ENCODE data around the gene NXF3.
"Not testable (repeated sequence)": the region's sequence is repeated elsewhere in the genome, so short reads cannot be mapped to it uniquely, and the experiment has no call there.

The NXF3 gene, protein sequence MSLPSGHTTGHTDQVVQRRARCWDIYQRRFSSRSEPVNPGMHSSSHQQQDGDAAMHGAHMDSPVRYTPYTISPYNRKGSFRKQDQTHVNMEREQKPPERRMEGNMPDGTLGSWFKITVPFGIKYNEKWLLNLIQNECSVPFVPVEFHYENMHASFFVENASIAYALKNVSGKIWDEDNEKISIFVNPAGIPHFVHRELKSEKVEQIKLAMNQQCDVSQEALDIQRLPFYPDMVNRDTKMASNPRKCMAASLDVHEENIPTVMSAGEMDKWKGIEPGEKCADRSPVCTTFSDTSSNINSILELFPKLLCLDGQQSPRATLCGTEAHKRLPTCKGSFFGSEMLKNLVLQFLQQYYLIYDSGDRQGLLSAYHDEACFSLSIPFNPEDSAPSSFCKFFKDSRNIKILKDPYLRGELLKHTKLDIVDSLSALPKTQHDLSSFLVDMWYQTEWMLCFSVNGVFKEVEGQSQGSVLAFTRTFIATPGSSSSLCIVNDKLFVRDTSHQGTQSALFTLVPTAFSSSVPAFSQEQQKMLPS

DNA sequence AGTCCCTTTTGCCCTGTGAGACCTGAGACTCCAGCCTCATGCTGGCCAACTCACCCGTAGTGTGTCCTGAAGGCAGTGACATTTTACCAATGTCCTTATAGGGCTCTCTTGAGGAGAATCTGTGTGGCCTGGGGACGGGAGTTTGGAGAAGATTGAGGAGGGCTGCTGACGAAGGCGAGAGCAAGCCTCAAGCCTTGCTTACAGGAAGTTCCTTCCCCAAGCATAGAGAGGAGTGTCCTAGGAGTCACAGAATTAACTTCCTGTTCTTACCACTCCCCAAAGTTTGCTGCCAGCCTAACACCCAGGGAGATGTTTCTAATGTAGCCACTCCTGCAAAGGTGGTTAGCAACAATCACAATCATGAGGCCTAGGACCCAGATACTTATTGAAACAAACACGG lies at the start of gene NXF3:
TSS of gene NXF3 (minus strand) at position 202 of the 400 bp plus-strand sequence. CDS start at position 82, 120 bp downstream.
- DNase-seq, result no peak

DNA sequence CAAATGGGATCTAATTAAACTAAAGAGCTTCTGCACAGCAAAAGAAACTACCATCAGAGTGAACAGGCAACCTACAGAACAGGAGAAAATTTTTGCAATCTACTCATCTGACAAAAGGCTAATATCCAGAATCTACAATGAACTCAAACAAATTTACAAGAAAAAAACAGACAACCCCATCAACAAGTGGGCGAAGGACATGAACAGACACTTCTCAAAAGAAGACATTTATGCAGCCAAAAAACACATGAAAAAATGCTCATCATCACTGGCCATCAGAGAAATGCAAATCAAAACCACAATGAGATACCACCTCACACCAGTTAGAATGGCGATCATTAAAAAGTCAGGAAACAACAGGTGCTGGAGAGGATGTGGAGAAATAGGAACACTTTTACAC lies 43.6 kb upstream of the NXF3 start:
- not testable (repeated sequence) for DNase-seq

DNA sequence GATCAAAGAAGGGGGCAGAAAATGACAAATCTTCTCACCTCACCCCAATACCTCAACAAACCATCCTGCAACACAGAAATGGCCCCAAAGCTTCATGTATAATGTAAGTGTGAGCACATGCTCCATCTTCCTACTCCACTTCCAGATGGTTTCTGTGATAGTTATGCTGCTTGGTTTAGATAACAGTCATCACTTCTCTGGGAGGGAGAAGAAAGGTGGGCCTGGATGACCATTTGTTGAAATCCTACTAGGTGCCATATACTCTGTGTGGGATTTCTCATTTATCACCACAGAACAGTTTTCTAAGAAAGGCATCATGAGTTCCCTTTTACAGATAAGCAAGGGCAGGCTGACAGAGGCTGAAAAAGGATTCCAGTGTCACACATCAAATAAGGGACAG lies 31.3 kb upstream of the NXF3 start:
- DNase-seq, result no peak

DNA sequence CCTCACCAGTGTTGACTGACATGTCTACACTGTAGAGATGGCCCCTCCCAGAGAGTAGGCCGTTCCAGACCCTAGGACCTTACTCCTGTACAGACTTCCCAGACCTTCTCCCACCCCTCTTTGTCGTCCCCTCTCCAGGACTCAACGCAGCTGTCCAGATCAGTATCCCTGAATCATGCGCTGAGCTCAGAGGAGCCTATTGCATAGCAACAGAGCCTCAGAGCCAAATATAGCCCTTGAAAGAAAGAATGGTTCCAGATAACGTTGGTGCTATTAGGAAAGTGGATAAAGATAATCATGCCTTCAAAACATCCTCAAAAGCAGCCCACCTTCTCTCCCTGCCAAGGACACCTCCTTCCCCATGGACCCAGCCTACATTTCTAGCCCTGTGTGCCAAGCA lies 27.8 kb upstream of the NXF3 start:
- DNase-seq, result no peak

DNA sequence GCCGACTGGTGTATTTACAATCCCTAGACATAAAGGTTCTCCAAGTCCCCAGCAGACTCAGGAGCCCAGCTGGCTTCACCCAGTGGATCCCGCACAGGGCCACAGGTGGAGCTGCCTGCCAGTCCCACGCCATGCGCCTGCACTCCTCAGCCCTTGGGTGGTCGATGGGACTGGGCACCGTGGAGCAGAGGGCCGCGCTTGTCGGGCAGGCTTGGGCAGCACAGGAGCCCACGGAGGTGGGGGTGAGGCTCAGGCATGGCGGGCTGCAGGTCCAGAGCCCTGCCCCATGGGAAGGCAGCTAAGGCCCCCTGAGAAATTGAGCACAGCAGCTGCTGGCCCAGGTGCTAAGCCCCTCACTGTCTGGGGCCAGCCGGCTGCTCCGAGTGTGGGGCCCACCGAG lies 24.0 kb upstream of the NXF3 start:
- not testable (repeated sequence) for DNase-seq

DNA sequence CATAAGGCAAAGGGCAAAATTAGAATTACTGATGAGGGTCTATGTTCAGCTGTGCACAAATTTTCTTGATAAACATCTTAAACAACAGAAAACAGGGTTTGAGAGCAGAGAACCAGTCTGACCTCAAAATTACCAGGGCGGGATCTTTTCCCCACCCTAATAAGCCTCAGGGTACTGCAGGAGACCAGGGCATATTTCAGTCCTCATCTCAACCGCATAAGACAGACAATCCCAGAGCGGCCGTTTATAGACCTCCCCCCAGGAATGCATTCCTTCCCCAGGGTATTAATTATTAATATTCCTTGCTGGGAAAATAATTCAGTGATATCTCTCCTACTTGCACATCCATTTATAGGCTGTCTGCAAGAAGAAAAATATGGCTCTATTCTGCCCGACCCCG lies 16.6 kb upstream of the NXF3 start:
- DNase-seq, result not testable (repeated sequence)

DNA sequence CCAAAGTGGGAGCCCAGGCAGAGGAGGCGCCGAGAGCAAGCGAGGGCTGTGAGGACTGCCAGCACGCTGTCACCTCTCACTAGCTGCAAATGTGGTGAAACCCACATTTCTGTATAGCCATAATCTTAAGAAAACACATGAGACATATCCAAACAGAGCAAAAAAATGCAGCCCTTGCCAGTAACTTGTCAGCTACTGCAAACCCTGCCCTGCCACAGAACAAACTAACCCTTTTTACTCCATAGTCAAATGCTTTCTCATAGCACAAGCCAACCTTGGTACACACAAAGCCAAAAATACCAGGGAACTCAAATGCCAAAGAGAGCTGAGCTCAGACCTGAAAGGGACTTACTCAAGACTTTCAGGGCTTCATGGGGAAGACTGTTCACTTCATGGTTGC lies 14.9 kb upstream of the NXF3 start:
- DNase-seq, result no peak

DNA sequence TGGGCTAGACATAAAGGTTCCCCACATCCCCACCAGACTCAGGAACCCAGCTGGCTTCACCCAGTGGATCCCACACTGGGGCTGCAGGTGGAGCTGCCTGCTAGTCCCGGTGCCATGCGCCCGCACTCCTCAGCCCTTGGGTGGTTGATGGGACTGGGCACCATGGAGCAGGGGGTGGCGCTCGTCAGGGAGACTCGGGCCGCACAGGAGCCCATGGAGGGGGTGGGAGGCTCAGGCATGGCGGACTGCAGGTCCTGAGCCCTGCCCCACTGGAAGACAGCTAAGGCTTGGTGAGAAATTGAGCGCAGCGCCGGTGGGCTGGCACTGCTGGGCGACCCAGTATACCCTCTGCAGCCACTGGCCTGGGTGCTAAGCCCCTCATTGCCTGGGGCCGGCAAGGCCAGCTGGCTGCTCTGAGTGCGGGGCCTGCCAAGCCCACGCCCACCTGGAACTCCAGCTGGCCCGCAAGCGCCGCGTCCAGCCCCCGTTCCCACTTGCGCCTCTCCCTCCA lies 14.3 kb upstream of the NXF3 start:
- not testable (repeated sequence) for DNase-seq

DNA sequence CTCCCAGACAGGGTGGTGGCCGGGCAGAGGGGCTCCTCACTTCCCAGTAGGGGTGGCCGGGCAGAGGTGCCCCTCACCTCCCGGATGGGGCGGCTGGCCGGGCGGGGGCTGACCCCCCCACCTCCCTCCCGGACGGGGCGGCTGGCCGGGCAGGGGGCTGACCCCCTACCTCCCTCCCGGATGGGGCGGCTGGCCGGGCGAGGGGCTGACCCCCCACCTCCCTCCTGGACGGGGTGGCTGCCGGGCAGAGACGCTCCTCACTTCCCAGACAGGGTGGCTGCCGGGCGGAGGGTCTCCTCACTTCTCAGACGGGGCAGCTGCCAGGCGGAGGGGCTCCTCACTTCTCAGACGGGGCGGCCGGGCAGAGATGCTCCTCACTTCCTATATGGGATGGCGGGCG lies 11.4 kb upstream of the NXF3 start:
- not testable (repeated sequence) for DNase-seq

DNA sequence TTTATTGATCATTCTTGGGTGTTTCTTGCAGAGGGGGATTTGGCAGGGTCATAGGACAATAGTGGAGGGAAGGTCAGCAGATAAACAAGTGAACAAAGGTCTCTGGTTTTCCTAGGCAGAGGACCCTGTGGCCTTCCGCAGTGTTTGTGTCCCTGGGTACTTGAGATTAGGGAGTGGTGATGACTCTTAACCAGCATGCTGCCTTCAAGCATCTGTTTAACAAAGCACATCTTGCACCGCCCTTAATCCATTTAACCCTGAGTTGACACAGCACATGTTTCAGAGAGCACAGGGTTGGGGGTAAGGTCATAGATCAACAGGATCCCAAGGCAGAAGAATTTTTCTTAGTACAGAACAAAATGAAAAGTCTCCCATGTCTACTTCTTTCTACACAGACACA lies 10.9 kb upstream of the NXF3 start:
- not testable (repeated sequence) for DNase-seq

DNA sequence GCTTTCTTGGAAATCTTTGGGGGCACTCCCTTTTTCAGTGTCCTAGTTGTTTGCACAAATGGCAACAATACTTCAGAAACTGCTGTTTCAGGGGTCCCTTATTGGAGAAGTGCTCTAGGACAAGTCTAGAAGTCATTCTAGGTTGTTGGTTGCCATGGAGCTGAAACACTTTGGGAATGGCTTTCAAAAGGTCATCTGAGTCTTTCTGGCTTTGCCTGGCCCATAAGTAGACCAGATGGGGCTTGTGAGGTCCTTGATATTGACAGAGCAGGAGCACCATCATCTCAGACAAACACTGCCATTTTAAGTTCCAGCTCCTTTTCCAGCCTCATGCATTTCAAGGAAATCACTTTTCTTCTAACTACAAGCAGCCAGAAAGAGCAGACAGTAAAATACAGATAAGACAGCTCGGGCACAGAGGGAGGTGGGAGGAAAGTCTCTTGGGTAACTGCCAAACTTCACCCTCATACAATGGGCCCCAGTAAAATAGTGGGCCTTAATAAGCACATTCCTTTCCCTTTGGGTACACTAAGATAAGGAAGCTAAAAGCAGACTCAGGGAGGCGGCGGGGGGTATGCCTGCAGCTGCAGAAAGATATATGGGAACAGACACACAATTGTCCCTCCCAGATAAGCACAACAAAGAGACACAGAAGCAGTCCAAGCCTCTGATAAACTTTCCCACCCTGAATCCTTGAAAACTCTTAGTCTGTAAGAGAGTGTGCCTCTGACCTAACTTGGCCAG lies 8.5 kb upstream of the NXF3 start:
- no peak for DNase-seq

DNA sequence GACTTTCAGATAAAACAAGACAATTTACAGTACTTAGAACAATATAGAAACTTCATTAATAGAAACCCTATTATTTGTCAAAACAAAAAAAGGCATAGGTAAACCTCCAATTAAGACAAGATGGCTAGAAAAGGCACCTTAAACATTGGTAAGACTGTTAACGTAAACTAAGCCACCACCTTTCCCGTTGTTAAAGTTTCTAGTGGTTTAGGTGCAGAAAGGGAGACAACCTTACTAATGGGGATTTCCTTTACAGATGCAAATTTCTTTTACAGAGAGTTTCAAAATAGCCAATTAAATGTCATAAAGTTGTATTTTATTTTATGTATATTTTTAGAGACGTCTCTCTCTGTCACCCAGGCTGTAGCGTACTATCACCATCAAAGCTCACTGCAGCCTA lies 7.5 kb upstream of the NXF3 start:
- no peak for DNase-seq

DNA sequence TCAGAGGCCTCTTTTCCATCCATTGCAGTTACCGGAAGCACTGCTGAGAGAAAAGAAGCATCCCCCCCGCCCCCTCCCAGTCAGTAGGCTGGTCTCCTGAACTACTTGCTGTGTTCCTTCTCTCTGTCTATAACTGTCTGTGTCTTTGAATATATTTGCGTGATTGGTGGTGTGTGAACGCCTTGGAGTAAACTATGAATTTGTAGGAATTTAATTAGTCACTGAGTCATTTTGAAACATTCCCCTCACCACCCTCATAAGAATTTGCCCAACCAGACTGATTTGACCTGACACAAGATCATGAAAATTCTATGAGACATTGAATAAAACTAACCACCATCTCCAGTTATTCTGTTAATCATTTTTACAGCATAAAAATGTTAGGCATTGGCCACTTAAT lies 6.7 kb upstream of the NXF3 start:
- no peak for DNase-seq

DNA sequence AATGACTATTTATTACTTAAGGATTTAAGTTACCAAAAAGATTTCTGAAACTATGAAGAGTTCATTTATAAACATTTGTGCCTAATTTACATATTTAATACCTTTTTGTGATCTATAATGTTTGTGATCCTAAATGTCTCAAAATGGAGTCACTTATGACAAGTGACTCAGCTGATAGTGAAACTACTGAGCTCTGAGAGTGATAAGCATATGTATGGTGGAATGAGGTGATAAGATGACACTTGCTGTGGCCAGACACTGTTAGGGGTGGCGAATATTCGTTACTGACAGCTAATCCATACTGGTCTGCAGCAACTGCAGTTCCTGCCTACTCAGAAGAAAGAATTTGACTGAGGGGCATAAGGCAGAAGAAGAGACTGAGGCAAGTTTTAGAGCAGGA lies 5.5 kb upstream of the NXF3 start:
- DNase-seq, result no peak

DNA sequence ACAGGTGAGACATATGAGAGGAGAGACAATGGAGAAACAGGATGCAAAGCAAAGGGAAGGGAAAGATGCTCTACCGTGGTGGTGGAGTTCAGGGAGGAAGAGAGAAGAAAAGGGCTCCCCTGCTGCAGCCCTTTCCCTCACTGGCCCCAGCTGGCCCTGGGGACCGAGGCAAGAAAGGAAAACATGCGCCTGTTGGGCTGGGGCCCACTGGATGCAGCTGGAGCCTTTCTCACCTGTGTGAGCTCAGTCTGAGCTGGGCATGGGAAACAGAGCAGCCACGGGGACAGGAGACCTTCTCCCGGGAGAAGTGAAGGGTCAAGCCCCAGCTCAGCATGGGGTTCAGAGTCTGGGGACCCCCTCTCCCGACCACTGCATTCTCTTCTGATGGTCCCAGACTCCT lies 11.9 kb downstream of the NXF3 start:
- no peak for DNase-seq

DNA sequence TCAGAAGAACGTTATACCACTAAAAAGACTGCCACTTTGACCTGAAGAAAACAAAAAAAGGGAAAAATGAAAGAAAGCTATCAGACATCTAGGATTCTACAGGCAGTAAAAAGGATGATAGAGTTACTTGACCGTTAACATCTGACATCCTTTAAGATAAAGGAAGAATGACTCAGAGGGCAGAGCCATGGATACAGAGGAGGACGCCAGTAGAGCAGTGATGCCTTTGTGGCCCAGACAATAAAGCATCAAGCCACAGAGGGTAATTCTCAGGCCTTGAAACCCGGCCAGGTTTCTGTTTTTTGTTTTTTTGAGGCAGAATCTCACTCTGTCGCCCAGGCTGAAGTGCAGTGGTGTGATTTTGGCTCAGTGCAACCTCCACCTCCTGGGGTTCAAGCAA lies 19.5 kb downstream of the NXF3 start:
- no peak for DNase-seq

DNA sequence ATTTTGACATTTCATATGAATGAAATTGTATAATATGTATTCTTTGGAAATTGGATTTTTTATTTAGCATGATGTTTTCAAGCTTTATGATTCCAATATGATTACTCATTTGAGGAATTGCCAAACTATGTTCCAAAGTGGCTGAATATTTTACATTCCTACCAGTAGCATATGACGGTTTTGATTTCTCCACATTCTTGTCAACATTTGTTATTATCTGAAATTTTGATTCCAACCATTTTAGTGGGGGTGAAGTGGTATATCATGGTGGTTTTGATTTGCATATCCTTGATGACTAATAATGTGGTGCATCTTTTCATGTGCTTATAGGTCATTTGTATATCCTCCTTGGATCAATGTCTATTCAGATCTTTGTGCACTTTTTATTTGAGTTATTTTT lies 26.3 kb downstream of the NXF3 start:
- no peak for DNase-seq

DNA sequence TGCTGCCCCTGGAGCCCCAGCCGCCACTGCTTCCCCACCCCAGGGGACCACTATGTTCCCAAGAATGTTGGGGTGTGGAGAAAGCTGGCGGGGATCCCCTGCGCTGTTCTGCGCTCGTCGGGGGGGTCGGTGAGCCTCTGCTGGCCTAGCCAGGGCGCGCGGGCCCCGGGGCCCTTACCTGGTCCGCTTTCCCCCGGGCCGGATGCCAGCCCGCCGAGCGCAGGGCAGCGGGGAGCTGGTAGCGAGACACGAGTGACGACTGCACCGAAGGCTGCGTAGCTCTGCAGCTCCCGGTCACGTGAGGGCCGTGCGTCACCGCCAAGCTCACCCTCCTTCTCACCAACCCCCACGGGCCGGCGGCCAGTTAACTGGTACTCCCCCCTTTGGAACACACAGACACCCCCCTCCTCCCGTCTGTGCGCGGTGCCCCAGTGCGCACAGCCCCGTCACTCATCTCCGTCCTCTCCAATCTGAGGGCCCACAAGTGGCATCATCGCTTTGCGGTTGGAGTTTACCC lies 29.0 kb downstream of the NXF3 start, which contains the start of gene BEX1:
TSS of gene BEX1 (minus strand) at position 254 of the 517 bp plus-strand sequence. CDS start 897 bp downstream, outside the sequence.
- peak; percentile 26 for DNase-seq

DNA sequence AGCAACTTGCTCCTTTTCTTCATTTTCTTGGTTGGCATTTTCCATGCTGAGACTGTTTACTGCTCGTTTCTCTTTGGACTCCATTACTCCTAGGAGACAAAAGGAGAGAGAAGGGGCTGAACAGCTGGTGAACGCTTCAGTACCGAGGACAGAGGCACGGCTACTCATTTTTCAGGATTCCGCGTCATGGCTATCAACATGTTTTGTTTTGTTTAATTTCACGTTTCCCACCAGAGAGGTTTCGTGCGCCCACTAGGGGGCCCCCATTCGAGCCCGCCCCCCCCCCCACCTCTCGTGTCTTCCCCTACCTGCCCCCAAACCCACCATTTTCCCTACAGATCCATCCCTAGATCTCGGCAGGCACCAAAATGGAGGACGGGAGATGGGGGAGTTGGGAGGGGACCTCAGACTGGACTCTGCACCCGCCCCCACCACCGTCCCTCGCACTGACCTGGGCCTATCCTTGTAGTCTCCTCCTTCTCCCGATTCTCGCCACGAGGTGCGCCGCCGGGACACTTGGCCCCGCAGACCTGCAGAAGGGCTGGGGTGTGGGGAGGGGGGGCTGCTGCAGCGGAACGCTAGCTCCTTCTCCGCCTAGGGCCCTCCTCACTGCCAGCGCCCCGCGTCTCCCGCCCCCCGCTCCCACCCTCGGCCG lies 29.6 kb downstream of the NXF3 start:
- DNase-seq, result no peak

DNA sequence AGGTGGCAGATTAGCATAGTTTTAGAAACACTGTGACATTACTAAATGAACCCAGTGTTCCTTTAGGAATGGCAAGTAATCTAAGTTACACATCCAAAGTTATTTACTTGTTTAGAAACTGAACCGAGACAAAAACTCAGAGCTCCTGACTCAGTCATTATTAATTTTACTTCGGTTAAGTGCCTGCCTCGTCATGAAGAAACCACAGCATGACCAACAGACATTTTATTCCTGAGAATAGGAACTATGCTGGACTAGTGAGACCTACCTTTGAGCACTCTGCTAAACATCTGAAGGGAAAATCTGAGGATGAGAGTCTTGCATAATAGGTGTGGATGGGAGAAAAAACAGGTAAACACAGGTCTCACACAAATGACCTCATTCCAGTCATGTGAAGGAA lies 31.5 kb downstream of the NXF3 start:
- DNase-seq, result no peak

DNA sequence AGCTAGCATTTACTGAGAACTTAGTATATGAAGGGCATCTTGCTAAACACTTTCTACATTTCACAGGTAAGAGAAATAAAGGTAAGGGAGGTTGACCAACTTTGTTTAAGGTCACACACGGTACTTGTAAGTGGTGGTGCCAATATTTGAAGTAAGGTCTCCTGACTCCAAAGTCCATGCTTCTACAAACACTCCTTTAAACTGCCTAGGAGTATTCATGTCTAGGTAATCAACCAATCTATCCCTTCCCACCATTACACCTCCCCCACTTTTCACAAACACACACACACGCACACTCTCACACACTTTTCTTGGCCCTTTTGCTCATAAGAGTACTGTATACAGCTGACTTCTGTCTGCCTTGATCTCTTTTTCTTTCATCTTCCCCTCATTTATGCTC lies 36.0 kb downstream of the NXF3 start:
- DNase-seq, result no peak

DNA sequence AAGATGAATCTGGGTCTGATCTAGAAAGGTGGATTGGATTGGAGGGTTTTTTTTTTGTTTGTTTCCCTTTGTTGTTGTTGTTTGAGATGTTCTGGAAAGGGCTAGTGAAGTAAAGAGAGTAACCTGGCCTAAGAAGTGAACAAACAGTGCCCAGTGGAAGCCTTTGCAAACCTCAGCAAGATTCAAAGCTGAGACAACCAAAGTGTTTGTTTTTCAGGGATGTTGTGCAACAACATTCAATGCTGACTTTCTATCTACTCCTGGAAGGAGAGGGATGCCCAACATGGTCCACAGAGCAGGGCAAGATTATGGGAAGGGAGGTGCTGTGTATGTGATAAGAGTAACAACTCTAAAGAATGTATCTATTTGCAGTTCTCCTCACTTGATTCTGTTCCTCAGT lies 40.3 kb downstream of the NXF3 start:
- DNase-seq, result no peak

DNA sequence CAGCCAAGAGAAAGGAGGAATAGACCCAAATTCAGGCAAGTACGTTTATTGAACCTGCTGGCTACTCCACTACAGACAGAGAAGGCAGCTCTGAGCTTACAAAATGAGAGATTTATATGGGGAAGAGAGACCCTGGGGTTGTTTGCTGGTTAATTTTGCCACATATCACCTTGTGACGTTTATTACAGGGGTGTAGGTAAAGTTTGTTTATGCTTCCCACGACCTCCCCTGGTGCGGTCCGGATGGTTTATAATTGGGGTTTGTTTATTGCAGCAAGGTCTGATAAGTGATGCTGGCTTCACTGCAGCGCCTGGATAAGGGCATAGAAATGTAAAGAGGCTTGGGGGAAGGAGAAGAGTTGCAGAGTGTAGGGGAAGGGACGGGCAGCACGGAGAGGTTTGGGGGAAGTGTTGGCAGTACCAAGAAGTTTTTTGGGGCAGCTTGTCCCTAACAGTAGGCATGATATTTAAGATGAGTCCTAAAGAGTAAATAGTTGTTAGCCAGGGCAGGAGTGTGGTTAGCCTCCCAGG lies 41.6 kb downstream of the NXF3 start:
- DNase-seq, result no peak
